Mucosa of descending colon (tissue), 3 donors: ENCODE data around the gene SH2D3A. TPM values are rescaled to one million over a fixed set of nuclear protein-coding genes. Genes with fewer than 3 reads are reported as not detected.

ENCODE experiments used
- ATAC-seq: fragments of 200-7000 bp; cut with Tn5 transposase; one replicate; pipeline ENCODE4 v1.9.1; 2020; ENCODE audit warnings: mild to moderate bottlenecking, moderate library complexity
- DNase-seq, 3 donors: peaks; one replicate each; pipeline ENCODE4 v3.0.0-alpha.2; 2020
- H3K36me3 ChIP-seq: fragments of 200-600 bp; one replicate; pipeline ENCODE4 v1.8.0; 2021; ENCODE audit warnings: low read depth, mild to moderate bottlenecking
- H3K4me1 ChIP-seq: fragments of 200-600 bp; one replicate; pipeline ENCODE4 v1.8.0; 2021; ENCODE audit warnings: low read depth, mild to moderate bottlenecking
- H3K4me3 ChIP-seq: fragments of 200-600 bp; one replicate; pipeline ENCODE4 v1.8.0; 2021; ENCODE audit warnings: mild to moderate bottlenecking
- H3K9me3 ChIP-seq: fragments of 200-600 bp; one replicate; pipeline ENCODE4 v1.8.0; 2021; ENCODE audit warnings: mild to moderate bottlenecking
- intact Hi-C, 2 donors: fragments of 100-400 bp; cut with DNase I in 1 of 2; cut with micrococcal nuclease in 1 of 2; formaldehyde crosslinking; loops; one replicate each; pipeline versions ENCODE4 v1.11.0 to v1.11.1; 2022; cut with DNase I, micrococcal nuclease
- total RNA-seq, 3 donors: library from RNA; stranded (reverse); fragmentation: NEBNext Ultra II Directional in 2 of 3; extraction: Animal tissue kit (Norgen Biotek cat#: 25700) in 2 of 3; gene quantifications; one replicate each; pipeline versions ENCODE4 v1.2.1 to v1.2.4, GENCODE V29; 2021 to 2023
- TF ChIP-seq, protein P1 (sequence below): fragments of 200-600 bp; IDR thresholded peaks from one replicate; pipeline ENCODE4 v1.8.0; 2022; ENCODE audit warnings: antibody characterized with exemption, mild to moderate bottlenecking
- donor health status: DM: no; HTN: no; CAD: no; lungs with moderate emphysema.
- donor health status: DM: no; HTN: no; CAD: no.
- donor health status: DM: no; HTN: yes; CAD: no.

Gene SH2D3A
- total RNA-seq, 3 donors from 2014 or later, result 26.4 to 80.5 (median 40.5) TPM

DNA sequence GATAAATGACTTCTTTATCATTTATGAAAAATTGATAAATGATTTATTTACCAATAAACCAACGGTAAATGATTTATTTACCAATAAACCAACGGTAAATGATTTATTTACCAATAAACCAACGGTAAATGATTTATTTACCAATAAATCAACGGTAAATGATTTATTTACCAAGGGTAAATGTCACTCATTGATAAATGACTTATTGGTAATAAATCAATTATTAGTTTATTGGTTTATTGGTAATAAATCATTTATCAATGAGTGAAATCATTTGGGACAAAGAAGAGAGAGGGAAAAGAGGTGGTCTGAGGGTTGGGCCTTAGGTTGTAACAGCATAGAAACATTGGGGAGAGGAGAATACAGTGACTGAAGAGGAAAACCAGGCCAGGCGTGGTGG, 26.7 kb upstream of the SH2D3A start:
- H3K36me3 ChIP-seq, result no peaks in the 10 kb centered on the region
- intact Hi-C loops, result no loop called here
- H3K4me1 ChIP-seq, result no peaks in the 10 kb centered on the region
- TF ChIP-seq, protein P1, sequence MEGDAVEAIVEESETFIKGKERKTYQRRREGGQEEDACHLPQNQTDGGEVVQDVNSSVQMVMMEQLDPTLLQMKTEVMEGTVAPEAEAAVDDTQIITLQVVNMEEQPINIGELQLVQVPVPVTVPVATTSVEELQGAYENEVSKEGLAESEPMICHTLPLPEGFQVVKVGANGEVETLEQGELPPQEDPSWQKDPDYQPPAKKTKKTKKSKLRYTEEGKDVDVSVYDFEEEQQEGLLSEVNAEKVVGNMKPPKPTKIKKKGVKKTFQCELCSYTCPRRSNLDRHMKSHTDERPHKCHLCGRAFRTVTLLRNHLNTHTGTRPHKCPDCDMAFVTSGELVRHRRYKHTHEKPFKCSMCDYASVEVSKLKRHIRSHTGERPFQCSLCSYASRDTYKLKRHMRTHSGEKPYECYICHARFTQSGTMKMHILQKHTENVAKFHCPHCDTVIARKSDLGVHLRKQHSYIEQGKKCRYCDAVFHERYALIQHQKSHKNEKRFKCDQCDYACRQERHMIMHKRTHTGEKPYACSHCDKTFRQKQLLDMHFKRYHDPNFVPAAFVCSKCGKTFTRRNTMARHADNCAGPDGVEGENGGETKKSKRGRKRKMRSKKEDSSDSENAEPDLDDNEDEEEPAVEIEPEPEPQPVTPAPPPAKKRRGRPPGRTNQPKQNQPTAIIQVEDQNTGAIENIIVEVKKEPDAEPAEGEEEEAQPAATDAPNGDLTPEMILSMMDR, result no peak
- ATAC-seq, result no peak
- peaks cover 4% of the 10 kb centered on the region for H3K9me3 ChIP-seq
- no peak overlapping the region for H3K4me3 ChIP-seq
- DNase-seq, result no peak

- H3K4me3 ChIP-seq, result no peak overlapping the region
- intact Hi-C loops, result no loop called here
- TF ChIP-seq, protein P1, result no peak
- H3K36me3 ChIP-seq, result no peaks in the 10 kb centered on the region
- H3K4me1 ChIP-seq, result no peaks in the 10 kb centered on the region
- no peak for ATAC-seq
- DNase-seq, result no peak
- peaks cover 4% of the 10 kb centered on the region for H3K9me3 ChIP-seq
These were observed 26.2 kb upstream of the SH2D3A start for GRCh38 chr19:6793411-6793810.

GRCh38 chr19:6791237-6791636, 24.0 kb upstream of the SH2D3A start:
- TF ChIP-seq, protein P1, result no peak
- DNase-seq (no peak), ATAC-seq (no peak)
- H3K36me3 ChIP-seq, result no peaks in the 10 kb centered on the region
- no peaks in the 10 kb centered on the region for H3K4me1 ChIP-seq
- peaks cover 4% of the 10 kb centered on the region for H3K9me3 ChIP-seq
- H3K4me3 ChIP-seq, result no peak overlapping the region
- intact Hi-C loops, result no loop called here

GRCh38 chr19:6790194-6791128, 23.2 kb upstream of the SH2D3A start:
- Histone ChIP-seq H3K4me3 (no peak overlapping the region), H3K36me3 (no peaks in the 10 kb centered on the region), H3K4me1 (no peaks in the 10 kb centered on the region), H3K9me3 (peaks cover 4% of the 10 kb centered on the region)
- TF ChIP-seq, protein P1, result no peak
- ATAC-seq, result no peak
- no peak for DNase-seq
- intact Hi-C loops, result no loop called here

DNA sequence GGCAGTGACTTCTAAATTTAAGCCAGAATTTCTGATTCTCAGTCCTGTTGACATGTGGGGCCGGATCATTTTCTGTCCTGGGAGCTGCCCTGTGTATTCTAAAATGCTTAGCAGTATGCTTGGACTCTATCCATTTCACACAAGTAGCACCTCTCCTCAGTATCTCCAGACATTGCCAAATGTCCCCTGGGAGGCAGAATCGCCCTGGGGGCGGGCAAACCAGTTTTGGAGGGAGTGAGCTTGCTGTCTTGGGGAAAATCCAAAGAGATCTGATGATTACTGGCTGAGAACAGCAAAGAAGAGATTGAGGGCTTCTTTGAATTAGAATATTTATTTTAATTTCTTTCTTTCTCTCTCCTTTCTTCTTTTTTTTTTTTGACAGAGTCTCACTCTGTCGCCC, 21.7 kb upstream of the SH2D3A start:
- ATAC-seq (no peak), DNase-seq (no peak)
- H3K4me3 ChIP-seq, result no peak overlapping the region
- intact Hi-C loops, result no loop called here
- H3K4me1 ChIP-seq, result no peaks in the 10 kb centered on the region
- H3K9me3 ChIP-seq, result no peaks in the 10 kb centered on the region
- TF ChIP-seq, protein P1, result no peak
- H3K36me3 ChIP-seq, result no peaks in the 10 kb centered on the region
